HT-29 (cell line): ENCODE data around the gene TSEN34. TPM values are rescaled to one million over a fixed set of nuclear protein-coding genes. Genes with fewer than 3 reads are reported as not detected.
"Not testable (repeated sequence)": the region's sequence is repeated elsewhere in the genome, so short reads cannot be mapped to it uniquely, and the experiment has no call there.

Source experiments
- DNase-seq: peaks from one replicate; pipeline ENCODE4 v3.0.0-alpha.2; 2015; ENCODE audit warnings: low spot score
- total RNA-seq: library from RNA; depleted of rRNA; stranded (reverse); fragments of >200 nt; shearing (Covaris generic); gene quantifications from 2 replicates; pipeline ENCODE4 v1.2.3, GENCODE V29; 2014; rRNA removed

TSEN34 gene
- total RNA-seq, 1 experiment from 2014 or later: 234 TPM

- not testable (repeated sequence) for DNase-seq
These were observed 48.6 kb downstream of the TSEN34 start for GRCh38 chr19:54239491-54240371.

GRCh38 chr19:54240372-54241336 lies 49.5 kb downstream of the TSEN34 start:
- not testable (repeated sequence) for DNase-seq

GRCh38 chr19:54242234-54242633 lies 51.1 kb downstream of the TSEN34 start:
- not testable (repeated sequence) for DNase-seq

- DNase-seq: not testable (repeated sequence)
These were observed 51.5 kb downstream of the TSEN34 start, which contains the start of gene LILRA6 for GRCh38 chr19:54242646-54243045. Gene LILRA6, minus strand, starts transcription at chr19:54242790.

- DNase-seq: not testable (repeated sequence)
These were observed 52.7 kb downstream of the TSEN34 start for GRCh38 chr19:54243809-54244208.

Other genes with a start within 250 kb of the TSEN34 start
- 0.10 and 0.86 TPM in 2 replicates for gene CACNG8, start 228.4 kb upstream of the TSEN34 start, total RNA-seq
- 0.99 and 2.3 TPM in 2 replicates for gene CACNG6, start 199.7 kb upstream of the TSEN34 start, total RNA-seq
- not detected in 2 replicates for gene VSTM1, start 127.4 kb upstream of the TSEN34 start, total RNA-seq
- not detected in 2 replicates for gene TARM1, start 109.9 kb upstream of the TSEN34 start, total RNA-seq
- 0.05 TPM in 1 of 2 replicates, not detected in the other for gene OSCAR, start 90.5 kb upstream of the TSEN34 start, total RNA-seq
- gene NDUFA3, start 88.5 kb upstream of the TSEN34 start, total RNA-seq: 133 and 176 TPM in 2 replicates
- gene TFPT, start 75.7 kb upstream of the TSEN34 start, total RNA-seq: 10.7 and 20.0 TPM in 2 replicates
- gene PRPF31, start 75.6 kb upstream of the TSEN34 start, total RNA-seq: 157 and 165 TPM in 2 replicates
- gene CNOT3, start 53.5 kb upstream of the TSEN34 start, total RNA-seq: 38.9 and 40.0 TPM in 2 replicates
- 12.9 and 14.9 TPM in 2 replicates for gene LENG1, start 31.6 kb upstream of the TSEN34 start, total RNA-seq
- 22.5 and 45.3 TPM in 2 replicates for gene TMC4, start 18.1 kb upstream of the TSEN34 start, total RNA-seq
- 266 and 285 TPM in 2 replicates for gene MBOAT7, start 1.7 kb upstream of the TSEN34 start, total RNA-seq
- gene RPS9, start 9.6 kb downstream of the TSEN34 start, total RNA-seq: 4,595 and 4,707 TPM in 2 replicates
- not detected in 2 replicates for gene LILRB3, start 31.7 kb downstream of the TSEN34 start, total RNA-seq
- gene LILRA6, start 51.5 kb downstream of the TSEN34 start, total RNA-seq: not detected in 2 replicates
- 0.08 TPM in 1 of 2 replicates, not detected in the other for gene LILRB5, start 66.0 kb downstream of the TSEN34 start, total RNA-seq
- not detected in 2 replicates for gene LILRB2, start 89.8 kb downstream of the TSEN34 start, total RNA-seq
- not detected in 2 replicates for gene LILRA5, start 121.9 kb downstream of the TSEN34 start, total RNA-seq
- gene LILRA4, start 147.9 kb downstream of the TSEN34 start, total RNA-seq: not detected in 2 replicates
- gene LAIR1, start 173.6 kb downstream of the TSEN34 start, total RNA-seq: not detected in 2 replicates
- not detected in 2 replicates for gene TTYH1, start 224.2 kb downstream of the TSEN34 start, total RNA-seq